Articular chondrocyte of knee joint (primary cell): ENCODE data around the gene CACNA1I. TPM values are rescaled to one million over a fixed set of nuclear protein-coding genes. Genes with fewer than 3 reads are reported as not detected.

Experiments
- total RNA-seq: library from RNA; depleted of rRNA; stranded (reverse); fragments of >200 nt; gene quantifications from 2 replicates; pipeline ENCODE4 v1.2.3, GENCODE V29; 2012

CACNA1I gene
- total RNA-seq, result under 0.01 TPM in 2 replicates

GRCh38 chr22:39570665-39571064, at the start of gene CACNA1I:
Gene CACNA1I (plus strand): TSS chr22:39570753. CDS start chr22:39570753, 0 bp downstream.

GRCh38 chr22:39532215-39533073, 38.1 kb upstream of the CACNA1I start, which contains the start of gene RPS19BP1:
Gene RPS19BP1 (minus strand): TSS chr22:39532748. CDS start chr22:39532738, 10 bp downstream.

Other genes with a start within 250 kb of the CACNA1I start
- 4.8 and 11.0 TPM in 2 replicates for gene SYNGR1, start 220.8 kb upstream of the CACNA1I start, total RNA-seq
- gene TAB1, start 171.0 kb upstream of the CACNA1I start, total RNA-seq, result 10.7 and 11.4 TPM in 2 replicates
- gene MGAT3, start 113.7 kb upstream of the CACNA1I start, total RNA-seq, result 0.11 and 0.13 TPM in 2 replicates
- 26.4 and 27.3 TPM in 2 replicates for gene MIEF1, start 68.5 kb upstream of the CACNA1I start, total RNA-seq
- gene ATF4, start 50.2 kb upstream of the CACNA1I start, total RNA-seq, result 305 and 309 TPM in 2 replicates
- gene RPS19BP1, start 38.0 kb upstream of the CACNA1I start, total RNA-seq, result 32.0 and 34.4 TPM in 2 replicates